Cerebellar cortex (tissue), 1 donor: ENCODE results near the gene CCT6A.
A peak's percentile ranks its signal among the peaks of the same experiment; 100 is the strongest.
"Not testable (repeated sequence)": the region's sequence is repeated elsewhere in the genome, so short reads cannot be mapped to it uniquely, and the experiment has no call there.

Experiments
- DNase-seq: peaks from one replicate; pipeline ENCODE4 v3.0.0-alpha.2; 2015; ENCODE audit warnings: low spot score

The CCT6A gene

GRCh38 chr7:56051053-56051338 is 569 bp upstream of the CCT6A start:
- DNase-seq, result no peak

GRCh38 chr7:56053379-56053778 is 1.8 kb downstream of the CCT6A start:
- DNase-seq, result no peak

- no peak for DNase-seq
These were observed 2.4 kb downstream of the CCT6A start for GRCh38 chr7:56053993-56054392.

DNA sequence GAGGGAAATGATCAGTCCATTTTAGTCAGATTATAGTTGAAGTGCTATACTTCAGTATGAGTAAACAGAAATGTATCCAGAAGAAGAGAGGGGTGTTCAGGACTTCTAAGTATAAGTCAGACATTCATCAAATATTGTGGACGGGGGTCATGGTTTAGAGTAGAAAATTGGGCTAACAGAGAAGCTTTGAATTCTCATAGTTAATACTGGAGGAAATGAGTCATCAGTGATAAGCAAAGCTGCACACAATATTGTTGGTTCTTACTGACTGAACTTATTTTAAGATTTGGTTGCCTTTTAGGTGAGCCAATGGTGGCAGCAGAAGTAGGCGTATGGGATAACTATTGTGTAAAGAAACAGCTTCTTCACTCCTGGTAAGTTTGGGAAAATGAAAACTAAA is 10.8 kb downstream of the CCT6A start:
- no peak for DNase-seq

DNA sequence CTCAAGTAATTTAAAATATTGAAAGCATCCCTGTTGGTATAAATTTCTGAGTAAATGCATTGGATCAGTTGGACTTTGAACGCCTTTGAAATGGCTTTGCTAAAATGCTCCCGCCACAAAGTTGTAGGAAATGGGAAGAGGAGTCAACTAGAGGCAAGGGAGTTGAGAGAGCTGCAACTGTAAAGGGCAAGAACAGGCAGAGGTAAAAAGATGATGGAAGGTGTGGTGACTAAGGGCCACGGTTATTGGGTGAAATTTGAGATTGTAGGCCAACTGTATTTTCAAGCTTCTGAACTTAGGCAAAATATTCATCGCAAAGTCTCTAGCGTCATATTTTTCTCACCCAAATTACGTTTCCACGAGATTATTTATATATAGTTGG is 11.9 kb downstream of the CCT6A start:
- peak; percentile 61 for DNase-seq

DNA sequence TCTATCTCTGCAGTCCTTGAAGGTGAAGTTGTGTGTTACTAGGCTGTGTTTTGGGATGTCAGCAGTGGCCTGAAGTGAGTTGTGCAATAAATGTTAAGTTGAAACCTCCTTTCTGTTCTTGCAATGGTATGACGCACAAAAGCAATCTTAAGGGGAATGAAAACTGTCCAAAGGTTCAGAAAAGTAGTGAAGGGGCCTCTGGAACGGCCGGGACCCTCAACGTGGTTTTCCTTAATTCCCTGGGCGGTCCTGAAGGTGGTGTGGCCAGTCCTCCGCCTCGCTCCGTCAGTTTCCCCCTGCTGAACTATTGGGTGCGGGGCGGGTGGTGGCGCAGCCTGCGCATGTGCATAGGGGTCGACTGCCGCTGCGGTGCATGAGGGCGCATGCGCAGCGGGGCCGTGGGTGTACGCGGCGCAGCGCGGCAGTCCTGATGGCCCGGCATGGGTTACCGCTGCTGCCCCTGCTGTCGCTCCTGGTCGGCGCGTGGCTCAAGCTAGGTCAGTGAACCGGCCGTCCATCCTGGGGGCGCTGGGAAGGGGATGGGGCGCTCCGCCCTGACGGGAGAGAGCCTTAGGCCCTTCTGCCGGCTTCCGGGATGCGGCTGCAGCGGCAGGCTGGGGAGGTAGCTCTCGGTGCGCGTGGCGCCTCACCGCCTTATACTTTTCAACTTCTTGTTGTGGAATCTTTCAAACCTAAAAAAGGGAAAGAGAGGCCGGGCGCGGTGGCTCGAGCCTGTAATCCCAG is 12.5 kb downstream of the CCT6A start, which contains the start of gene SUMF2:
SUMF2 (plus strand) TSS at position 405 of the 744 bp plus-strand sequence; CDS start at position 431, 26 bp downstream.
- DNase-seq, result peak; percentile 91

DNA sequence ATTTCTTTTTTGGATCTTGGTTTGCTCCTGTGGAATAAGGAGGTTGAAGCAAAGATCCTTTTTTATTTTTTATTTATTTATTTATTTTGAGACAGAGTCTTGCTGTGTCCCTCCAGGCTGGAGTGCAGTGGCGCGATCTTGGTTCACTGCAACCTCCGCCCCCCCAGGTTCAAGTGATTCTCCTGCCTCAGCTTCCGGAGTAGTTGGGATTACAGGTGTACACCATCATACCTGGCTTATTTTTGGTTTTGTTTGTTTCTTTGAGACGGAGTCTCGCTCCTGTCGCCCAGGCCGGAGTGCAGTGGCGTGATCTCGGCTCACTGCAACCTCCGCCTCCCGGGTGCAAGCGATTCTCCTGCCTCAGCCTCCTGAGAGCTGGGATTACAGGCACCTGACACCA is 14.8 kb downstream of the CCT6A start:
- not testable (repeated sequence) for DNase-seq

- DNase-seq, result peak; percentile 84
These were observed 22.8 kb downstream of the CCT6A start for GRCh38 chr7:56074371-56074791.

DNA sequence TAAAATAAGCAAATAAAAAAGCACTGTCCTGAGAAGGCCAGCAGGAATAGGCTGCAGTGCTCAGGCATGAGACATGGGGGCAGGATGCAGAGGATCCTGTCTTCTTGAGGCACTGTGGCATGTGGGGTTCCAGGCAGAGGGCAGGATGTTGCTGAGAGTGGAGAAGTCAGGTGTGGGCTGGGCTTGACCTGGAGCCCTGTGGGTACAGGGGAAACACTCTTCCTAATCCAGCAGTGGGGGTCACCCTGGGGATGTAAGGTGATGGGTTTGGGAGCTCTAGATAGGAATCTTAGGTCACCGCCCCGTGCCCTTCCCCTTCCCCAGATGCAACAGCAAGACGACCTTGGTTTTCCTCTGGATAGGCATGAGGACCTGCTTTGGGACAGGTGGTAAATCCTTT is 26.1 kb downstream of the CCT6A start:
- no peak for DNase-seq

DNA sequence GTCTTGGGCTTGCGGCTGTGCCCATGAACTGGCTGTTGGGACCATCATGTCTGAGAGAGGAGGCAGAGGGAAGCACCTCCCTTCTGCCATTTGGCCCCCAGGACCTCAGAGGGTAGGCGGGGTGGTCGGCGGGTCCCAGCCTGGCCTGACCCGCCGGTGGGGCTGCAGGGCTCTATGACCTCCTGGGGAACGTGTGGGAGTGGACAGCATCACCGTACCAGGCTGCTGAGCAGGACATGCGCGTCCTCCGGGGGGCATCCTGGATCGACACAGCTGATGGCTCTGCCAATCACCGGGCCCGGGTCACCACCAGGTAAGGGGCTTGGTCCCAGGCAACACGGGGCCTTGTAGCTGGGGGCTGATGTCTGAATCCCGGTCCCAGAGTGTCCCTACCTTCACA is 26.6 kb downstream of the CCT6A start:
- DNase-seq, result no peak

- peak; percentile 89 for DNase-seq
These were observed 28.1 kb downstream of the CCT6A start for GRCh38 chr7:56079450-56080185.

DNA sequence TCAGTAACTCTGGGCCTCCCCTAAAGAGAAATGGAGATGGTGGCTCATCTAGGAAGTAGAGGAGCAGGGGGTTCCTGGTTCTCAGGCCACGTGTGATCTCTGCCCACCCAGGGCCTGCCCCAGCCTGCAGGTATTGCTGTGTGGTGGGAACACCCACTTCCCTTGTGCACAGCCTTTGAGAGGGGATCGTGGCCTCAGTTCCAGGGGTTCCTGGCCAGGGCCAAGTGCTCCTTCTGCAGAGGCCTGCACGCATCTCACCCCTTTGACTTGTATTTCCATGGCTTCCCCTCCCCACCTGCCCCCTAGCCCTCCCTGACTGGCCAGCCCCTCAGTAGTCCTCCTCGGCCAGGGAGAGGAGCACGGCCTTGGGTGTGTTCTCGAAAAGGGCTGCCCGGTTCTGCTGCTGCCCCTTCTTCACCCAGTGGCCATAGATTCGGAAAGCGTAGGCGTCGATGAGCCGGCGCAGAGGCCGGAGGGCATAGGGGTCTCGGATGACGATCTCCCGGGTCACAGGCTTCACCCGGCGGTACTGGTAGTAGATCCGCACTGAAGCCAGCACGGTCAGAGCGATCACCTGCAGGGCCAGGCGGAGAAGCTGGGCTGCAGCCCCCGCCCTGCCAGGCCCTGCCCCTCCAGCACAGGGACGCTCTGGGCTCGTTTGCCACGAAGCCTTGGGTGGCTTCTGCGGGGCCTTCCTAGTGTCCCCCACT is 29.3 kb downstream of the CCT6A start:
- not testable (repeated sequence) for DNase-seq

DNA sequence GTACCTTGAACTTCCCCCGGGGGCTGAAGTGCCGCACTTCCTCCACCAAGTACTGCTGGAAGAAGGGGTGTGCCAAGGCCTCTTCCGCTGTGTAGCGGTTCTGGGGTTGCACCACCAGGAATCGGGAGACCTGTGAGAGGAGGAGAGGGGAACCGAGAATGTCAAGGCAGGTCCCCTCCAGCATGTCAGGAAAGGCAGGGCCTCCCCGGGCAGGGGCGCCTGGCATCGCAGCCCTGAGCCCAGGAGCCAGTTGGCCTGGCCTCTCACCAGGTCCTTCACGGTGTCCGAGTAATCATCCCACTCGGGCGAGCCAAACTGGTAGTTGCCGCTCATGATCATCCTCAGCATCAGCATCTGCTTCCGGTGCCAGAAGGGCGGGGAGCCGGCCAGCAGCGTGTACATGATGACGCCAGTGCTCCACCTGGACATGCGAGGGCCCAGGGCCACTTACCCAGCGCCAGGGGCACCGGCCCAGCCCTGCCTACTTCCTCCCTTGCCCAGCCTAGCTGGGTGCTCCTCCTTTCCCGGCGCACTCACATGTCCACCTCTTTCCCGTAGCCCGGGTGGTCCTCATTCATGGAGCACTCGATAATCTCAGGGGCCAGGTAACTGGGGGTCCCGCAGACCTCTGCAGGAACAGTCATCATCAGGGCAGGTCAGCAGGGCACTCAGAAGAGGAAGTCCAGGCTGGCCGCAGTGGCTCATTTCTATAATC is 30.2 kb downstream of the CCT6A start:
- DNase-seq, result no peak

DNA sequence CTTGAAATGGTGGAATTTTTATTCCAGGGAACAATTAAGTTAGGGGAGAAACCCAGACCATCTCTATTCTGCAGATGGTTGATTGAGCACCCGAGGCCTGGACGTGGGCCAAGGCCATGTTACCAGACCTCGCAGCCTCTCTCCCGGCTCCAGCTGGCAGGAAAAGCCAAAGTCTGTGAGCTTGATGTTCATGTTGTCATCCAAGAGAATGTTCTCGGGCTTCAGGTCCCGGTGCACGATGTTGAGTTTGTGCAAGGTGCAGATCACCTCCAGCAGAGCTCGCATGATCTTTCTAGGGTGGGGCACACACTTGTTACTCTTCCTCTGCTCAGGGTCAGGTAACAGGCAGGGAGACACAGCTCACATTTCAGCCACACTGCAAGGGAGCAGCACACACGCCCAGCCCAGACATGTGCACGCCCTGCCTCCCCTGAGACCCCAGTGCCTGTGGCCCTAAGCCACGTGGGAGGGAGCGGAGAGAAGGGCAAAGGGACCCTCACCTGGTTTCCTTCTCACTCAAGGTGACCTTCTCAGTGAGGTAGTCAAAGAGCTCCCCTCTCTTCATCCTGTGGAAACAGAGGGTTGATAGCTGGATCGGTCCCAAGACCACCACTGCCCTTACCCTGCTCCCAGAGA is 31.7 kb downstream of the CCT6A start:
- peak; percentile 80 for DNase-seq

DNA sequence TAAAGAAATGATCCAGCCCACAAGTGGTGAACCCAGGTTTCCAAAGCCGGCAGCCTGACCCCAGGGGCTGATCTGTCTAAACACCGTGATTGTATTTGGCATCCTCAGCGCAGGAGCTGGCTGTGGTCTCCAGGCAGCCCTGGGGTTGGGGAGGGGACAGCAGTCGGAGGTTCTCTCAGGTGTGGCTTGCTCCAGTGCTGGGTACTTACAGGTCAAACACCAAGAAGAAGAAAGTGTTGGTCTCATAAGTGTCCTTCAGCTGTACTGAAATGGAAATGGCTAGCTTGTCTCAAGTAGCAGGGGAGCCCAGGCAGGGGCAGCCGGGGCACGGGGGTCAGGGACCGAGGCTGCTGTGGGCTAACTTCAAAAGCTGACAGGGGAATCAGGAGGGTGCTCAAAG is 35.2 kb downstream of the CCT6A start:
- DNase-seq, result no peak

GRCh38 chr7:56087445-56087844 is 35.9 kb downstream of the CCT6A start:
- no peak for DNase-seq

GRCh38 chr7:56091591-56091990 is 40.0 kb downstream of the CCT6A start:
- DNase-seq, result peak; percentile 31

DNA sequence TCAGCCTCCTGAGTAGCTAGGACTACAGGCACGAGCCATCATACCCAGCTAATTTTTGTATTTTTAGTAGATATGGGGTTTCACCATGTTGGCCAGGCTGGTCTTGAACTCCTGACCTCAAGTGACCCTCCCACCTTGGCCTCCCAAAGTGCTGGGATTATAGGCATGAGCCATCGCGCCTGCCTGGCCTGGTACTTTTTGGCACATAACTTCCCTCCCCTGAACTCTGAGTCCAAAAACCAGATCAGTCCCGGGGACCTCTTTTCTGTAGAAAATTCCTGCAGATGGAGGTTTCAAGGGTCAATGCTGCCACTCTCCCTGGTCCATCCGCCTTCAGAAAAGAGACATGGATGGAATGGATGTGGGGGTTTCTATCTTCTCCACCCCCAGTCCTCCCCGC is 40.8 kb downstream of the CCT6A start:
- DNase-seq, result not testable (repeated sequence)

DNA sequence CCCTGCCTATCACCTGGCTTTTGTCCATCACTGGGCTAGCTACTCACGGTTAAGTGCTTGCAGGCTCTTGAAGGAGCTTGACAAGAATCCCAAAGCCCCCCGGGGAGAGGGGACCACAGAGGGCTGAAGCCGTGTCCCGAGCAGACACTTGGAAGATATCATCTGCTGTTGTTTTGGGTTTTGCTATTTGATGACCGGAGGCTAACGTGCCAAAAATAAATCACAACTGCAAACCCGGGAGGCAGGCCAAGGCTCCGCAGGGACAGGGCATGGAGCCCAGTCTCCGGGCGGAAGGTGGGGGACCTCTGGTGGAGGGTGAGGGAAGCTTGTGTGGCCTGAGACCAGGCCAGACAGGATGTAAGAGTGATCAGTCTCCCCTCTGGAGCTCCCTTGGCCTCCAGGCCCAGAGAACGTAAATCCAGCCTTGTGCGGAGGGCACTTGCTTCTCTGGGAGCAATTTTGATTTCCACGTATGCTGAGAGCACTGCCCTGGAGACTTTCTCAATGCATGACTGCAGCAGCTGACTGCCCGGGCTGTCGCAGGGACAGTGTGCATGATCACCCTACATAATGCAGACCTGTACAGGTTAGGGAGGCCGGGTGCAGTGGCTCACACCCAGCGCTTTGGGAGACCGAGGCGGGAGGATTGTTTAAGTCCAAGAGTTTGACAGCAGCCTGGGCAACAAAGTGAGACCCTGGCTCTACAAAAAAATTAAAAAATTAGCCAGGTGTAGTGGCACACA is 41.4 kb downstream of the CCT6A start, which contains the start of gene PHKG1:
PHKG1 (minus strand) TSS at position 164 of the 743 bp plus-strand sequence. CDS start 4,011 bp downstream, outside the sequence.
- peak; percentile 89 for DNase-seq

DNA sequence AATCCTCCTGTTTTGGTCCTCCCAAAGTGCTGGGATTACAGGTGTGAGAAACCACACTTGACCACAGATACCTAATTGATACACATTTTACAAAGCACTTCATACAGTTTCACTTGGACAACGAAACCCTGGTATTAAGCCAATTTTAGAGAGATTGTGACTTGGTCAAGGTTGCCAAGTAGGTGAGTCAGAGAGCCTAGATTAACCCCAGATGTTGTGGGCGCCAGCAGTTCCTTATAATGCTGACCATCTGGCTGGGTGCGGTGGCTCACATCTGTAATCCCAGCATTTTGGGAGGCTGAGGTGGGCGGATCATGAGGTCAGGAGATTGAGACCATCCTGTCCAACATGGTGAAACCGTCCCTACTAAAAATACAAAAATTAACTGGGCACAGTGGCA is 46.1 kb downstream of the CCT6A start:
- DNase-seq, result no peak
